MV-4-11 (cell line): Measurements from ENCODE around the gene SSTR4.

Source experiments
- DNase-seq: peaks from one replicate; lab custom pipeline; 2025; lab: John Stamatoyannopoulos, UW

The SSTR4 gene

GRCh38 chr20:23043376-23043775 is 8.3 kb downstream of the SSTR4 start:
- no peak for DNase-seq

GRCh38 chr20:23046431-23046830 is 11.3 kb downstream of the SSTR4 start:
- DNase-seq: no peak

DNA sequence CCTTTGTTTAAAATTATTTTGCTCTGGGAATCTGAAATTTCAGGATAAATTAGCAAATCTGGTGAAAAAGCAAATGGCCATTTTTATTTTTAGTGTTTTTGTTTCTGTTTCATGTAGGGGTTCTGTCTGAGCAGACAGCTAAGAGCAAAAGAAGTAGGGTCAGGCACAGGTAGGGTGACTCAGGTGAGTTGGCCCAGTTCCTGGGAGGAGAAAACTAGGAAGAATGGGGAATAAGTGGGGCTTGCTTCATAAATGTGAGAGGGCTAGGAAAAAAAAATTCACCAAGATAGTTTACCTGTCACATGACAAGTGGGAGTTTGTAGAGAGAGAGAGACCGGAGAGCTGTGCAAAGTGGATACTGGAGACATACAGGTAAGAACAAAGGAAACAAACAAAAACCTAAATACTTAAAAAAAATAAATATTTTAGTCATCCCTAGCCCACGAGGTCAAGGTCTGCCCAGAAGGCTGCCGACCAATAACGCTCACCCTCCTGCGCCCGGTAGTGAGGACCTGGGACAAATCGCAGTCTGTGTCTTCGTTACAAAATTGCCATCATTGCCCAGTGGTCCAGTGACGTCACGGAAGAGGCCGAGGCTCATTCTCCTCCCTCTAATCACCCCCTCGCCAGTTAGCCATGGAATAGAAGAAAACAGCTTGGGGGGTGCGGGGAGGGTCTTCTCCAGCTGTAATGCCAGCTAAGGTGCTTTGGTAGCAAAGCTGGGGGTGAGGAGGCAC is 12.1 kb downstream of the SSTR4 start:
- DNase-seq: no peak

DNA sequence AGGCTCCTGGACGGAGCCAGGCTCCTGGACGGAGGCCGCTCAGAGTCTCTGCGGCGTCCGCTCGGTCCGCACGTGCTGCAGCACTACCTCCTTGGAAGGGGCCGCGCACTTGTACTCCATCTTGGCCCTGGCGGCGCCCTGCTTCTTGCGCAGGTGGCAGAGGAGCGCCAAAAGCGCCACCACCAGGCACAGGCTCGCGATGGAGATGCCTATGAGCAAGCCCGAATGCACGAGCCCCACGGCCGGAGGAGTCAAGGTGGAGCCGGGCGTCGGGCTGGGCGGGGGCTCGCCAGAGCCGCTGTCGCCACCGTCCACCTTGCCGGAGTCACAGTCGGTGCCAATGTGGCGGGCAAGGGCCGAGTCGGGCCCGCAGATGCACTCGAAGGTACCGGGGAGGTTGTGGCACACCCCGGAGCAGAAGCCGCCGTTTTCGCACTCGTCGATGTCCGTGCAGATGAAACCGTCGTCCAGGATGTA is 12.7 kb downstream of the SSTR4 start:
- DNase-seq: no peak

DNA sequence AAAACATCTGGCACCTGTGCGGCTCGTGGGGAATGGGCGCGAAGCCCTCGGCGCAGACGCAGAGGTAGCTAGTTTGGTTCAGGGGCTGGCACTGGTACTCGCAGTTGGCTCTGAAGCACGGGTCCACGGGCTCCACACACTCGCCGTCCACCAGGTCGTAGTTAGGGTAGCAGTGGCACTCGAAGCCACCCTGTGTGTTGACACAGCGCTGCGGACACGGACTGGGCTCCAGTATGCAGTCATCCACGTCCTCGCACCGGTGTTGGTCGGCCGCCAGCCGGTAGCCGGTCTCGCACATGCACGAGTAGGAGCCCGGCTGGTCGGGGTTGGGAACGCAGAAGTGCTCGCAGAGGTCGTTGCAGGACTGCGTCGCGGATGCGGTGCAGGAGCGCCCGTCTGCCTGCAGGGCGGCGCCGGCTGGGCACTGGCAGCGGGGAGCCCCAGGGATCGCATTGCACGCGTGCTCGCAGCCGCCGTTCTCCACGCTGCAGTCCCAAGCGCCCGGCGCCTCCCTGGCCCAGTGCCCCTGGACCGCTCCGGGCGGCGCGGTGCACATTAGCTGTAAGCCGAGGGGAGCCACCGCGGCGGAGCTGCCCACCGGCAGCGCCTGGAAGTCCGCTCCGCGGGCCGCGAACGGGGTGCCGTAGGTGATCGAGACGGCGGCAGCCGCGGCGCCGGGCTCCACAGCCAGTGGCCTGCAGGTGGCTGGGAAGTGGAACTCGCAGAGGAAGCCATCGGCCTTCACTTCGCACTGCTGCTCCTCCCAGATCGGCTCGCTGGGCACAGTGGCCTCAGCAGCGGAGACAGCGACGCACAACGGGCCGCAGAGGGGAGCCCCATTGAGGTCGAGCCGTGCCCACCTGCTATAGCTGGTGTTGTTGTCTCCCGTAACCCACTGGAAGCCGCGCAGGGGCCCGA is 13.4 kb downstream of the SSTR4 start:
- DNase-seq: peak; percentile 82

DNA sequence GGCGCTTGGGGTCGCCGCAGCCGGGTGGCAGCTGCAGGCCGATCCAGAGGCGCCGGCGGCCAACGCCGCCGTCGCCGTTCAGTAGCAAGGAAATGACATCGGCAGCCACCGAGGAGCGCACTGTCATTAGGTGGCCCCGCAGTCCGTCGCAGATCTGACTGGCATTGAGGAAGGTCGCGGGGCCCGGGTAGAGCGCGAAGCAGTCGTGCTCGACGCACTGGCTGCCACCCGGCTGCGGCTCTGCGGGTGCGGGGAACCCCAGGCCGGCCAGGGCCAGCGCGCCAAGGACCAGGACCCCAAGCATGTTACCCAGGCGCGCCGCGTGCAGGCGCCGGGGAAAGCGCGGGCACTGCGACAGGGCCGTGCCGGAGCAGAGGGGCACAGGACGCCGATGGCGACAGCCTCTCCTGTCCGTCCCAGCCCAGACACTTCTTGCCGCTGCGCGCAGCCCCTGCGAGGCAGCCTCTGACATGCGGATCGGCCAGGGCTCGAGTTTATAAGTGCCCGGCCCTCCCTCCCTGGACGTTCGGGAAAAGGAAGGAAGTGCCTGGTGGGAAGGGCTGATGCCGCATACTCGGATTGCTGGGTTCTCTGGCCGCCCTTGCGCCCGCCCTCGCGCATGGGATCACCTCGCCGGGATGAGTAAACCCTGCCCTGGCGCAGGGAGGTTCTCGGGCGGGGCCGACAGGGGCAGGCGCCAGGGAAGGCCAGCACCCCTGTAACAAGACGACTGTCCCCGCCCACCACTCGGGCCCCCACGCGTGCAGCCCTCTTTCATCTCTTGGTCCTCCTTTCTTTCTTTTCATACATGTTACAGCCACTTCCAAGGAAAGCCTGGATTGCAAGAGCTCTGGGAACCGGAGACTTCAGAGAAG is 14.3 kb downstream of the SSTR4 start, which contains the start of gene THBD:
TSS of gene THBD (minus strand) at position 472 of the 875 bp plus-strand sequence. CDS start at position 304, 168 bp downstream.
- DNase-seq: peak; percentile 82

GRCh38 chr20:23050076-23050838 is 15.1 kb downstream of the SSTR4 start:
- peak; percentile 44 for DNase-seq

DNA sequence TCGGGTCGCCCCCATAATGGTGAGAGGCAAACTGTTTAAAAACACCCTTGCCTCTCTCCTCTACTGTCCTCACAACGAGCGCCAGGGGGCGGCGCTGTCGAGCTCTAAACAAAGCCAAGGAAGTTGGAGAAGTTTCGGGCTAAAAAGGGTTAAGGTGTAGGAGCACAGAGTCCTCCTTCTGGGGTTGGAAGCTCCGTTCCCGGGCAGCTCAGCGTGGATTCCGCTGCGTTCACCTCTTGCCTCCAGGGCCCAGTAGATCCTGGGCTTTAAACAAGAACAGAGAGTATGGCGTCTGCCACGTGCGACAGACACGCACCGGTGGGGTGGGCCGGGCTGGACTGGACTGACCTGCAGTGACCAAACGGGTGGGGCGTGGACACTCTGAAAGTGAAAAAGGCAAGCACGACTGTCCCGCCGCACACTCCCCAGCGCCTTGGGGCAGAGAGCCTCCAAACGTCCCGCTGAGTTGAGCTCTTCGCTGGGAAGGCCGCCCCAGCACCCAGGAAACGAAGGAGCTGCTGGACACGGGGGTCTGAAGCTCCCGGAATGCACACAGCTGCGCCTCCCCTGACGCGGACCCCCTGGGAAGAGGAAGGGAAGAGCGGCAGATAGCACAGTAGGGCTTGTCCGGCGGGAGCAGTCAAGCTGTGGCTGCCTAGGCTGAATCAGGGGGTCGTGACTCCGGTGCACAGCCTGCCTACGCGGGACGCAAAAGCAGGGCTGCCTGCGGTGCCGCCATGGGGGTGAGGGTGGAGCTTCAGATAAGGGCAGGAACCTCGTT is 15.9 kb downstream of the SSTR4 start:
- peak; percentile 96 for DNase-seq

DNA sequence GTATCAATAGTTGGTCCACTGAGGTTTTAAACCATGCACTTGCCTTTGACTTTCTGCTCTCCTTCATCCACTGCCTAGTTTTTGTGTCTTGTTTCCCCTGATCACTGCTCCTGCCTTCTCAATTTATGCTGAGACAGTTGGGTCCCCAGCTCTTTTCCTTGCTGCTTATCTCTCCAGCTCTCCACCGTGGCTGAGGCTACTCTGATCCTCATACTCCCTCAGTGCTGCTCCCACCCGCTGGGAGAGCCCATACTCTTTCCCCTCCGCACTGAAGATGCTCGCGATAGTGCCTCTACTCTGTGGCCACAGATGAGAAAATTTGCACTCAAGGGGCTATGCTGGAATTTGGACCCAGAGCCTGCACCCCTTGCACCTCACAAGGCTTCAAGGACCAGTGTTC is 17.8 kb downstream of the SSTR4 start:
- no peak for DNase-seq

DNA sequence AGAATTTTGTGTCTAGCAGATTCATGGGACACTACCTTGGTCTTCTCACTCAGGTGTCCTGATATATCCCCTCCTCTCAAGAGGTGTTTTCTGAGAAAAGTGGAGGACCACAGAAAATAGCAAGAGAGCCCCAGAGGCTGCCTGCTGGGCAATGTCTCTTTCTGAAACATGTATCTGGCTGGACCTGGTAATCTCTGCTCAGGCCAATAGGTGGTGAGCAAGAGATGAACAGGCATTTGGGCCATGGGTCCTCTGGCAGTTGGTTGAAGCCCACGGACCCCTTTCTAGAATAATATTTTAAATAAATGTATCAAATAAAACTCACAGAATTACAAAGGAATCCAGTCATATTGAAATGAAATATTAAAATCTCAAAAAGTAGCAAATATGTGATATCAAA is 23.1 kb downstream of the SSTR4 start:
- no peak for DNase-seq

GRCh38 chr20:23059001-23059400 is 23.9 kb downstream of the SSTR4 start:
- DNase-seq: no peak

GRCh38 chr20:23059846-23060245 is 24.7 kb downstream of the SSTR4 start:
- DNase-seq: peak; percentile 30

GRCh38 chr20:23060629-23061028 is 25.5 kb downstream of the SSTR4 start:
- no peak for DNase-seq

DNA sequence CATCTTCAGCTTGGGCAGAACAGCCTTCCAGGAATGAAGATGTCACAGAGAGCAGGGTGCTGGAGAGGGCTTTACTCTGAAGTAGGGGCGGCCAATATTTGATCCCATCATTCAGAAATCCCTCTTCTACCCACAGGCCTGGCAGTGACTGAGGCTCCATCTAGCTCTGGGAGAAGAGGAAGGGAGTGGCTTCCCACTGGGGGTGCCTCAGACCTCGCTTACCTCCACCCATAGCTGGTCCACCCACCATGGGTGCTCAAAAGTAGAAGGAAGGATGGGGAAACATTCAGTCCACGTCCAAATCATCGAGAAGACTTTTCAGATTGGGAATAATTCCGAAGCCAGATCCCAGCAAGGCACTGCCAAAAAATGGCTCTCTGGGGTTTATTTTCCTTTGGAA is 26.1 kb downstream of the SSTR4 start:
- no peak for DNase-seq

DNA sequence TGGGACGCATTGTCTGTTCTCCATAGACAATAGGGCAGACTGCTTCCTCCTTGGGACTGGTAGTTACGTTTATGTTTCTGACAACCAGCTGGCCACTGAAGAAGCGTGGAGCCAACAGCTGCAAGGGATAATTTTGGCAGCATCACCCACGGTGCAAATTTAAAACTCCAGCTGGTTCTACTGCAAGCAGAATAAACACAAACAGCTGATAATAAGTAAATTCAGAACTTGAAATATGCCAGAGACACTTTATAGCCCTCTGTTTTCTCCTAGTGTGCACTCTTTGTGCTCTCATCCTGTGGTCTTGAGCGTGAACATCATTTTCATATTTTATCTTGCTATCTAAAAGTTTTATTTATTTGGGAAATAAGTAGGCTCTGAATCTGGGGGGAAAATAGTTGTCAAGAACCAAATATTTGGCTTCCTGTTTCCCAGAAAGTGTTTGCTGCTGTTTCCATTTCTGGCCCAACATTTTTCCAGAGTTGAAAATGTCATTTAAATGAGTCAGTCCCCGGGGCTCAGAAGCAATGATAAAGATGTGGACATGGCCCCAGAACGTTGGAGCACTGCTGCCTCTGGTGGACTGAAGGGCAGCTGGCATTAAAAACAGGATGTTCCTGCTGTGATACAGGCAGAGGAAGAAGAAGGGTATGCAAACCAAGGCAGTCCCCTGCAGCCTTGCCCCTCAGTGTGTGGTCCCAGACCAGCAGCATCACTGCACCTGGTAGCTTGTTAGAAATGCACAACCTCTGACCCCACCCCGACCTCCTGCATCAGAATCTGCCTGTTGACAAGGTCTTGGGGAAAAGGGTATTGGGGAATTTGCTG is 26.8 kb downstream of the SSTR4 start:
- DNase-seq: peak; percentile 75

- DNase-seq: no peak
Measured at GRCh38 chr20:23062632-23063031, 27.5 kb downstream of the SSTR4 start.

GRCh38 chr20:23063168-23063567 is 28.1 kb downstream of the SSTR4 start:
- no peak for DNase-seq

DNA sequence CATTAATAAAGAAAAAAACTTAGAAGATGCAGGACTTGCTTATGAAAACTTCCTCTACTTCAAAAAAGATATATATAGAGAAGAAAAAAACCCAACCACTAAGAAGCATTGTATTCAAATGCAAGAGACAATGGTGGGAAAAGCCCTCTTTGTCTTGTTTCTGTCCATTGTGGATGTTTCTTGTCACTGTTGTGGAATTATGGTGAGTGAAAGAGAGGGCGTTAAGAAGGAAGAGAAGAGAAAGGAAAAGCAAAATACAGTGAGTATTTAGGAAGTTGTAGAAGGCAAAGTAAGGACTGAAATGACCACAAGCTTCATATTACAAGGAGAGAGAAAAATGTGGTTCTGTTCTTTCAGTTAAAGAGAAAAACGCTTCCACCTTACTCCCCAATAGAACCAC is 28.5 kb downstream of the SSTR4 start:
- DNase-seq: peak; percentile 52
